OCI-LY1 (cell line): ENCODE measurements around the gene C4A.
"Not testable (repeated sequence)": the region's sequence is repeated elsewhere in the genome, so short reads cannot be mapped to it uniquely, and the experiment has no call there.

Source experiments
- H2AFZ ChIP-seq: fragments of 200-600 bp; sonication (generic), shearing (Covaris generic); 2 replicates; pipeline ENCODE4 v1.6.0; 2014; ENCODE audit warnings: antibody characterized with exemption, mild to moderate bottlenecking, low read length
- H3F3A ChIP-seq: fragments of 200-600 bp; sonication (generic), shearing (Covaris generic); 2 replicates; pipeline ENCODE4 v1.6.0; 2014; ENCODE audit warnings: mild to moderate bottlenecking, antibody characterized with exemption, low read length, moderate library complexity; ENCODE audit not compliant: insufficient read depth
- H3K27ac ChIP-seq: fragments of 200-600 bp; sonication (generic); 2 replicates; pipeline ENCODE4 v1.5.1; 2014; ENCODE audit warnings: low read length, mixed run types, mild to moderate bottlenecking, low read depth; ENCODE audit not compliant: poor library complexity, severe bottlenecking
- H3K27me3 ChIP-seq: fragments of 200-600 bp; sonication (generic); 2 replicates; pipeline ENCODE4 v1.6.0; 2014; ENCODE audit warnings: antibody characterized with exemption, mild to moderate bottlenecking, low read length, moderate library complexity; ENCODE audit not compliant: insufficient read depth
- H3K36me3 ChIP-seq: fragments of 200-600 bp; sonication (generic); 2 replicates; pipeline ENCODE4 v1.6.1; 2014; ENCODE audit warnings: mild to moderate bottlenecking, antibody characterized with exemption, low read length, moderate library complexity, mixed read lengths; ENCODE audit not compliant: insufficient read depth
- H3K4me1 ChIP-seq: fragments of 200-600 bp; sonication (generic); 2 replicates; pipeline ENCODE4 v1.5.1; 2014; ENCODE audit warnings: mild to moderate bottlenecking, low read length, moderate library complexity; ENCODE audit not compliant: insufficient read depth, severe bottlenecking
- H3K4me2 ChIP-seq: fragments of 200-600 bp; sonication (generic), shearing (Covaris generic); 2 replicates; pipeline ENCODE4 v1.6.1; 2014; ENCODE audit warnings: low read length
- H3K4me3 ChIP-seq: fragments of 200-600 bp; sonication (generic); 2 replicates; pipeline ENCODE4 v1.5.1; 2014; ENCODE audit warnings: low read length, low read depth, mild to moderate bottlenecking, mixed read lengths; ENCODE audit not compliant: poor library complexity, severe bottlenecking
- H3K79me2 ChIP-seq: fragments of 200-600 bp; shearing (Covaris generic); 2 replicates; pipeline ENCODE4 v1.6.1; 2016; ENCODE audit warnings: mixed run types, low read length, mixed read lengths; ENCODE audit not compliant: insufficient read depth
- H3K9ac ChIP-seq: fragments of 200-600 bp; sonication (generic), shearing (Covaris generic); 2 replicates; pipeline ENCODE4 v1.6.1; 2014; ENCODE audit warnings: mild to moderate bottlenecking, low read length, mixed read lengths
- H3K9me2 ChIP-seq: fragments of 200-600 bp; sonication (generic), shearing (Covaris generic); 2 replicates; pipeline ENCODE4 v1.6.1; 2014; ENCODE audit warnings: low read depth, mild to moderate bottlenecking, low read length, mixed read lengths
- H3K9me3 ChIP-seq: fragments of 200-600 bp; shearing (Covaris generic); 2 replicates; pipeline ENCODE4 v1.6.1; 2014; ENCODE audit warnings: low read length, mixed read lengths
- H4K20me1 ChIP-seq: fragments of 200-600 bp; sonication (generic), shearing (Covaris generic); 2 replicates; pipeline ENCODE4 v1.6.0; 2016; ENCODE audit warnings: mild to moderate bottlenecking, low read length; ENCODE audit not compliant: insufficient read depth

Gene C4A

GRCh38 chr6:32037598-32038524, 56.0 kb downstream of the C4A start, which contains the start of gene CYP21A2:
TSS of gene CYP21A2 (plus strand) at chr6:32038415. CDS start at chr6:32038423, 8 bp downstream.
- H3F3A ChIP-seq, H3K27me3 ChIP-seq, H3K9me2 ChIP-seq, H3K36me3 ChIP-seq, H3K4me3 ChIP-seq, H3K79me2 ChIP-seq, H3K9ac ChIP-seq, H3K27ac ChIP-seq, H3K4me1 ChIP-seq, H3K4me2 ChIP-seq, H2AFZ ChIP-seq, H3K9me3 ChIP-seq, H4K20me1 ChIP-seq: not testable (repeated sequence)

GRCh38 chr6:32038878-32039277, 57.0 kb downstream of the C4A start:
- not testable (repeated sequence) for H3K27me3 ChIP-seq, H2AFZ ChIP-seq, H3K4me2 ChIP-seq, H3K9ac ChIP-seq, H3K9me2 ChIP-seq, H3K27ac ChIP-seq, H3K79me2 ChIP-seq, H3K36me3 ChIP-seq, H3K9me3 ChIP-seq, H3K4me3 ChIP-seq, H4K20me1 ChIP-seq, H3F3A ChIP-seq, H3K4me1 ChIP-seq

GRCh38 chr6:32039321-32040274, 57.7 kb downstream of the C4A start:
- not testable (repeated sequence) for H3K36me3 ChIP-seq, H3K4me2 ChIP-seq, H3K9me3 ChIP-seq, H3K27me3 ChIP-seq, H3K9me2 ChIP-seq, H4K20me1 ChIP-seq, H3K9ac ChIP-seq, H3K4me3 ChIP-seq, H3K27ac ChIP-seq, H3F3A ChIP-seq, H2AFZ ChIP-seq, H3K79me2 ChIP-seq, H3K4me1 ChIP-seq

- H3K9me2 ChIP-seq, H2AFZ ChIP-seq, H3K27me3 ChIP-seq, H3K9me3 ChIP-seq, H3K9ac ChIP-seq, H3K4me3 ChIP-seq, H3K36me3 ChIP-seq, H3K27ac ChIP-seq, H3F3A ChIP-seq, H3K79me2 ChIP-seq, H3K4me2 ChIP-seq, H4K20me1 ChIP-seq, H3K4me1 ChIP-seq: not testable (repeated sequence)
Measured at GRCh38 chr6:32040299-32041049, 58.6 kb downstream of the C4A start.

GRCh38 chr6:32041050-32041321, 59.1 kb downstream of the C4A start:
- not testable (repeated sequence) for H3K79me2 ChIP-seq, H3K27me3 ChIP-seq, H4K20me1 ChIP-seq, H3F3A ChIP-seq, H3K27ac ChIP-seq, H3K9ac ChIP-seq, H3K9me2 ChIP-seq, H3K9me3 ChIP-seq, H2AFZ ChIP-seq, H3K36me3 ChIP-seq, H3K4me2 ChIP-seq, H3K4me1 ChIP-seq, H3K4me3 ChIP-seq

GRCh38 chr6:32041385-32041784, 59.5 kb downstream of the C4A start:
- H3K4me2 ChIP-seq, H3K4me3 ChIP-seq, H3K27ac ChIP-seq, H3K4me1 ChIP-seq, H3K9me2 ChIP-seq, H3K9me3 ChIP-seq, H3K36me3 ChIP-seq, H3F3A ChIP-seq, H3K27me3 ChIP-seq, H2AFZ ChIP-seq, H3K79me2 ChIP-seq, H3K9ac ChIP-seq, H4K20me1 ChIP-seq: not testable (repeated sequence)

GRCh38 chr6:32042276-32042675, 60.4 kb downstream of the C4A start:
- not testable (repeated sequence) for H3K36me3 ChIP-seq, H3K4me3 ChIP-seq, H3K4me2 ChIP-seq, H3K9ac ChIP-seq, H3K9me2 ChIP-seq, H3K9me3 ChIP-seq, H3K27me3 ChIP-seq, H3K27ac ChIP-seq, H3K4me1 ChIP-seq, H3K79me2 ChIP-seq, H2AFZ ChIP-seq, H4K20me1 ChIP-seq, H3F3A ChIP-seq
